Dermis blood vessel endothelial cell (primary cell): ENCODE data around the gene MYO1F. TPM values are rescaled to one million over a fixed set of nuclear protein-coding genes. Genes with fewer than 3 reads are reported as not detected.
"Not testable (repeated sequence)": the region's sequence is repeated elsewhere in the genome, so short reads cannot be mapped to it uniquely, and the experiment has no call there.

ENCODE experiments used
- DNase-seq: peaks from one replicate; pipeline ENCODE4 v3.0.0; 2010
- total RNA-seq: library from RNA; depleted of rRNA; stranded (reverse); fragments of >200 nt; gene quantifications from 2 replicates; pipeline ENCODE4 v1.2.3, GENCODE V29; 2014

Gene MYO1F
- total RNA-seq, 1 donor from 2014 or later: 0.34 TPM

GRCh38 chr19:8561075-8561764 lies 16.0 kb downstream of the MYO1F start:
- DNase-seq: no peak

DNA sequence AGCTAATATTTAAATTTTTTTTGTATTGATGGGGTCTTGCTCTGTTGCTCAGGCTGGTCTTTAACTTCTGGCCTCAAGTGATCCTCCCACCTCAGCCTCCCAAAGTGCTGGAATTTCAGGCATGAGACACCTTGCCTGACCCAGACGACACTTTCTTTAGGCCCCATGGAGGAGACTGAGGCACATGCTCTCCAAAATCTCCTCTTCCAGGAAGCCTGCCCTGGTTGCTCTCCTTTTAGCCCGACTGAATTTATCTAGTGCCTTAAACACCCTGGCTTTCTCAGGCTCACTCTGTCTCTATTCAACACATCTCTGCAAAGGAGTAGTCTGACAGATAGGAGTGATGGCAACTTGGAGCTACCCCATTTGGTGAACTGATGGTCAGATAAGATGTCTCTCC lies 18.9 kb downstream of the MYO1F start:
- no peak for DNase-seq

DNA sequence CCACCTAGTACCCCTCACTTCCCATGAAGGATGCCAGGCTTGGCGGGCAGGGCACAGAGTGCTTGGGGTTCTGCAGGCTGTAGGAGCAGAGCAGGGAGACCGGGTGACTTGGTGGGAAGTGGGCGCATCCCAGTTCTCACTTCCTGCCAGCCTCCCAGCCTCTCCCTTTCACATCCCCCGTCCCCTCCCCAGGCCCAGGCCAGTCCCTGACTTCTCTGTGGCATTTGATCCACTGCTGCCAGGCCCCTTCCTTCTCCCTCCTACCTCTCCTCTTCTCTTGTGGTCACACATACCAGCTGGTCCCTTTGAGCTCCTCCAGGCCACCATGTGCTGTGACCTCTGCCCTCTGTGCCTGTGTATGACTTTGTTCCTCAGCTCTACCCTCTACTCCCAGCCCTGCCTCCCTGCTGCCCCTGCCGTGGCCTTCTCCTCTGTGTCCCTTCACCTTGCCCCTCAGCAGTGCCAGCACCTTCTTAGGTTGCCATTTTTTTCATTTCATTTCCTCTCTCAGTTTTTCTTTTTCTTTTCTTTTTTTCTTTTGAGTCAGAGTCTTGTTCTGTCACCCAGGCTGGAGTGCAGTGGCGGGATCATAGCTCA lies 19.5 kb downstream of the MYO1F start:
- DNase-seq: no peak

DNA sequence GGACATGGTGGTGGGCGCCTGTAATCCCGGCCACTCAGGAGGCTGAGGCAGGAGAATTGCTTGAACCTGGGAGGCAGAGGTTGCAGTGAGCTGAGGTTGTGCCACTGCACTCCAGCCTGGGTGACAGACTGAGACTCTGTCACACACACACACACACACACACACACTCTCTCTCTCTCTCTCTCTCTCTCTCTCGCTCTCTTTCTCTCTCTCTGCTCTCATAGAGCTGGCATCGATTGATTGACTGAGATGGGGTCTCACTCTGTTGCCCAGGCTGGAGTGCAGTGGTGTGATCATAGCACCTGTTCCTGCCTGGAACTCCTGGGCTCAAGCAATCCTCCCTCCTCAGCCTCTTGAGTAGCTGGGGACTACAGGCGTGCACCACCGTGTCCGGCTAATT lies 23.5 kb downstream of the MYO1F start:
- DNase-seq: not testable (repeated sequence)

DNA sequence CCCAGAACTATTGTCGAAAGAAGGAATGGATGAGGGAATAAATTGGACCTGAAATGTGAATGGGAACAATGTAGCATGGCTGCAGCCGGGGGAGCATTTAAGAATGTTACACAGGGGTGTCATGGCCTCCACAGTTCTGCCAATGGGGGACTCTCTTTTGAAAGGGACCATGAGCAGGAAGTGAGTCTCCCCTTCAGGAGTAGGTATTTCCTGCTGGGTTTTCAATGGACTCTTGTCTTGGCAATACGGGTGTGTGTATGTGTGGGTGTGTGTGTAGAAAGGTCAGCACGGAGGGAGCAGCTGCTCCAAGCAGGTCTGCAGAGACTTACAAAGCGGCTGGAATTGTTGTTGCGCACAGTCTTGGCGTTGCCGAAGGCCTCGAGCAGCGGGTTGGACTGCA lies 24.4 kb downstream of the MYO1F start:
- peak; percentile 52 for DNase-seq

GRCh38 chr19:8550070-8550469 lies 27.2 kb downstream of the MYO1F start:
- no peak for DNase-seq

- DNase-seq: no peak
These were observed 31.5 kb downstream of the MYO1F start for GRCh38 chr19:8545743-8546142.

DNA sequence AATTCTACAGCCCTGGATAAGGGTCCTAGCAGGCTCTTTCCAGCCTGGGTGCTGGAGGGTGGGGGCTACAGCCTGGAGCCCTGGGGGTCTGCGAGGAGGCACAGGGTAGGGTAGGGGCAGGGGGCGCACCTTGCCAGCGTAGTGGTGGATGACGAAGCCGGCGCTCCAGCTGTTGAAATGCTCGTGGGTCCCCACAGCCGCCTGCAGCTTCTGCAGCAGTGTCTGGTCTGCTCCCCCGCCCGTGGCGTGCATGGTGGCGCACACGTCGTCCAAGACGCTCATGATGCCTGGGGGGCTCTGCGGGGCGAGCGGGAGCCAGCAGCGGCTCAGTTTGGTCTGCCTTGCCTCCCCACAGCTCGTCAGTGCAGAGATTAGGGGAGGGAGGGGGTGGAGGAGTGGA lies 33.1 kb downstream of the MYO1F start:
- DNase-seq: no peak

DNA sequence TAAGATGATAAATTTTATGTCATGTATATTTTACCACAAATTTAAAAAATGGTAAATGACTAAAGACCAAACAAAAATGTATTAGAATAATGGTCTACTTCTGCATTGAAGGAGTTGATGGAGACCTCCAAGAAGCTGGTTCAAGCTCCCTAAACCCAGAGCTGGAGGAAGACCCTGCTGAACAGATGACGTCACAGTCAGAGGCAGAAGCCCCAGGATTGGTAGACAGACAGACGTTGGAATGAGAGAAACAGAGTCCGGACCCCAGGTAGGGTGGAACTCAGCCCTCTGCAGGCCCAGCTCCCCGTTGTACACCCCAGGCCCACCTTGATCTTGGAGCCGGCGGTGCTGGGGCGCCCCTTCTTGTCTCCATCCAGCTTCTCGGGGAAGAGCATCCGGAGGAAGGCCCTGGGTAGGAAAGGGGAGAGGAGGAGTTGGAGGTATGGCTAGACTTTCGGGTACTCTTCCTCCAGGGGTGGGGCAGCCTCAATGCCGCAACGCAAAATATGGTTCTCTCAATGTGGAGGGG lies 37.6 kb downstream of the MYO1F start:
- DNase-seq: no peak

DNA sequence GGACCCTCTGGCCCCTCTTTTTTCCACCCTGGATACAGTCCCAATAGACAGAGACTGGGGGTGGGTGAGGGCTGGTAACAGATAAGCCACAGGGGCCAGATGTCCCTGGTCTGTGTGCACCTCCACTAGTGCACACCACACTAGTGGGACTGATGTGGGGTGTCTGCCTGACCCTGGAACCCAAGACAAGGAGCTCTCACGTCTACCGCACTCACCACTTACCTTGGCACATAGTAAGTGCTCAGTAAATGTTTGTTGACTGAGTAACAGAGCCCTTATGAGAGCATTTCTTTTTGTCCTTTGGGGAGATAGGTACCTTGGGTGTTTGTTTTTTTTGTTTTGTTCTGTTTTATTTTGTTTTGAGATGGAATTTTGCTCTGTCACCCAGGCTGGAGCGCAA lies 40.1 kb downstream of the MYO1F start:
- no peak for DNase-seq

- DNase-seq: no peak
These were observed 41.0 kb downstream of the MYO1F start for GRCh38 chr19:8536282-8536681.

- no peak for DNase-seq
These were observed 45.0 kb downstream of the MYO1F start for GRCh38 chr19:8532225-8532624.

DNA sequence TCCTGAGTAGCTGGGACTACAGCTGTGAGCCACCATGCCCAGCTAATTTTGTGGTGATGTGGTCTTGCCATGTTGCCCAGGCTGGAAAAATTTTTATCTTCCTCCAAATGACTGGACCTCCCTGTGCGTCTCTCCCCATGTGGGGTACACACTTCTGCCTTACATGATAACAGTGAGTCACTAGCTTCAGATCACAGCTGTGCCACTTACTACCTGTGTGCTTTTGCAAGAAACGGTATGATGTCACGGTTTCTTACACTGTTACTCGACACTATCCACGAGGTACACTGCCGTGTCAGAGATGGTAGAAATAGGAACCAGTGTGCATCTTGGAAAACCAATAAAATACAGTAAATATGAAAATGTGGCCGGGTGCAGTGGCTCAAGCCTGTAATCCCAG lies 45.8 kb downstream of the MYO1F start:
- DNase-seq: no peak

GRCh38 chr19:8530061-8530679 lies 47.1 kb downstream of the MYO1F start:
- DNase-seq: no peak

- no peak for DNase-seq
These were observed 47.8 kb downstream of the MYO1F start for GRCh38 chr19:8529369-8530006.

- no peak for DNase-seq
These were observed 48.7 kb downstream of the MYO1F start for GRCh38 chr19:8528500-8528899.

DNA sequence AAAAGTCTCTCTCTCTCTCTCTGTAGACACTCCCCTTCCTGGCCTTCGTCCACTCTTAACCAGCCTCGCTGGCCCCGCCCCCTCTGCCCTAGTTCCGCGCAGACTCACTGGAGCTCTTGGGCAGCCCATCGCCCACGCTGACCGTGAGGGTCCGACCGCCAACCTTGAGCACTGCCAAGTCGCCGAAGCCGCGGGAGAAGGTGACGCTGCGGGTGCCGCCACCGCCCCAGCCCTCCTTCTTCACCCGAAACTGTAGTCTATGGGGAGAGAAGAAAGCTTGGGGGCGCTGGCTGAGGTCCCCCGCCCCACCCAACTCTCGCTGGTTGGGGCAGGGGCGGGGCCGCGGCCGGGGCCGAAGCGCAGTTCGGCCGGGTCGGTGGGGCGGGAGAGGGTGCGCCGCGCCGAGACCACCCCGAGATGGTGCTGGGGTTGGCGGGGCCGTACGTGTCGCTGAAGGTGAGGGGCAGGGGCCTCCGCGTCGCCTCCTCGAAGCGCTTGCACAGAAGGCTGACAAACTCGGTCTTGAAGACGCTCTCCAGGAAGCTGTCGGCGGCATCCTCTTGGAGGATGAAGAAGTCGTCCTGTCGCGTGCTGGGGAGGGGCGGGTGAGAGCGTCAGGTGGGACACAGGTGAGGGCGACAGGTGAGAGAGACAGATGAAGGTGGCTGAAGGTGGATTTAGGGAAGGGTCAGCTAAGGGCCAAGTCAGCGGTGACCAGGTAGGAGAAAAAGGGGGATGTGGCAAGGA lies 50.7 kb downstream of the MYO1F start:
- DNase-seq: peak; percentile 94

DNA sequence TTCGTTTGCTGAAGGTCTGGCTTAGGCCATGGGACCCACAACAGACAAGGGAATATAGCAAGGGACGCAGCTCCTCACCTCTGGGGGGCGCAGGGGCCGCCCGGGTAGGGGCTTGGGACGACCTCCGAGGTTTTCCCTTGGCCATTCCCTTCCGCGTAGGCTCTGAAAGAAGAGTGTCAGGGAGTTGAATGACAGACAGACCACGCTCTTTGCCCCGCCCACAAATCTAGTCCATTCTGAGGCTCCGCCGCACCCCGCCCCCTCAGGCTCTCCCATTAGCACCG lies 51.9 kb downstream of the MYO1F start:
- DNase-seq: no peak

- no peak for DNase-seq
These were observed 57.9 kb downstream of the MYO1F start for GRCh38 chr19:8519388-8519787.

- no peak for DNase-seq
These were observed 58.7 kb downstream of the MYO1F start for GRCh38 chr19:8518536-8518935.

DNA sequence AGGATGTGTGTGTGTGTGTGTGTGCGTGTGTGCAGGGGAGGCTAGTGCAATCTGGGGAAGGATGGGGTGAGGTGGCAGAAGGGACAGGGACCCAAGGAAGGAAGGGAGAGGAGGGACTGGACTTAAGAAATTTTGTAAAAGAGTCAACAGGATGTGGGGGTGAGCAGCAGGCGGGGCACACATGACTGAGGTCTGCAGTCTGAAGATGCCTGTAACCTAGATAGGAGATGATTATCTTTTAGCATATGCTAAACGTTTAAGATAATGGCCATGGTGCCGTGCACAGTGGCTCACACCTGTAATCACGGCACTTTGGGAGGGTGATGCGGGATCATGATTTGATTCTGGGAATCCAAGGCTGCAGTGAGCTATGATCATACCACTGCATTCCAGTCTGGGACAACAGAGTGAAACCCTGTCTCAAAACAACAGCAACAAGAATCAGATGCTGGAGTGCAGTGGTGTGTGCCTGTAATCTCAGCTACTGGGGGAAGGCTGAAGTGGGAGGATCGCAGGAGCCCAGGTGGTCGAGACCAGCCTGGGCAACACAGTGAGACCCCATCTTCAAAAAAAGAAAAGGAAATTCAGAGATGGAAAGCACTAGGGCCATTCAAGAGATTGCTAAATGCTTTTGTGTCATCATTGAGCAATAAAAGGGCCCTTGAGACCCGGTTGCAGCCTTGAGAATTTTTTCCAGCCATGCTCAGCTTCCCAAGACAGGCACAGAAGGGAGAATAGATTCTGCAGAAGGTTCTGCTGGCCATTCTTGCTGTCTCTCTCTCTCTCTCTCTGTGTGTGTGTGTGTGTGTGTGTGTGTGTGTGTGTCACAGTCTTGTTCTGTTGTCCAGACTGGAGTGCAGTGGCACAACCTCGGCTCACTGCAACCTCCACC lies 59.4 kb downstream of the MYO1F start:
- peak; percentile 10 for DNase-seq

DNA sequence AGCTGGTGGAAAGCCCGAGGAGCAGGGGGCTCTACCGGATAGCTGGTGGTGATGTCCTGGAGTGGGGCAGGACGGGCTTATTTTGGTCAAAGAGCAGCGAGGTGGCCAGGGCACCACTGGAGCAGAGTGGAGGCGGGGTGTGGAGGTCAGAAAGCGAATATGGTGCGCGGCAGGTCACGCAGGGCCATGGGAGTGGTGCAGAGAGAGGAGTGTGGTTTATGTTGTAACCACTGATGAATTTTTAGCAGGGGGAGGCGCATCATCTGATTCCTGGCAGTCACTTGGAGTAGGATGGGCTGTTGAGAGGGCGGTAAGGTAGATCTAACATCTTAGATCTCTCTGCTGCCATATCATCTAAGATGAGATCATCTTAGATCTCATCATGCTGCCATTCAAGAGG lies 61.9 kb downstream of the MYO1F start:
- DNase-seq: no peak
